HG03442 (cell line): Measurements from ENCODE around the gene FLRT2.

ENCODE experiments used
- ATAC-seq: cut with Tn5 transposase; IDR thresholded peaks from one replicate; pipeline ENCODE4 v1.9.1; 2021; ENCODE audit warnings: mild to moderate bottlenecking, moderate library complexity; ENCODE audit not compliant: unreplicated experiment

Gene FLRT2

DNA sequence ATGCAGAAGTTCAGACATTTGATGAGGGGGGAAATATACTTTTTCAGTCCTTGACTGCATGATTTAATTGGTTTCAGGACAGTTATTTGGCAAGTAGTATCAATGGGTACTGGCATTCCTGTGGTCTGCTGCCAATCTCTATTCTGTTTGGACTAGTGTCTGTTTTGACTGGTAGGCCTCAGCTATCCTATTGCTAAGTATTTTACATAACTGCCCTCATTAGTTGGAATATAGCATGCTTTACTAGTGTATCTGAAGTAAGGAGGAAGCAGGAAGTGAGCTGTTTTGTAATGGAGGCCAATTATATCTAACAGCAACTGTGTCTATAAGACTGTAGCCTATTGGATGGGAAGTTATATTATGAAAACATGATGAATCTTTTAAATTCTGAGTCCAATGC is 104.3 kb downstream of the FLRT2 start:
- no peak for ATAC-seq

DNA sequence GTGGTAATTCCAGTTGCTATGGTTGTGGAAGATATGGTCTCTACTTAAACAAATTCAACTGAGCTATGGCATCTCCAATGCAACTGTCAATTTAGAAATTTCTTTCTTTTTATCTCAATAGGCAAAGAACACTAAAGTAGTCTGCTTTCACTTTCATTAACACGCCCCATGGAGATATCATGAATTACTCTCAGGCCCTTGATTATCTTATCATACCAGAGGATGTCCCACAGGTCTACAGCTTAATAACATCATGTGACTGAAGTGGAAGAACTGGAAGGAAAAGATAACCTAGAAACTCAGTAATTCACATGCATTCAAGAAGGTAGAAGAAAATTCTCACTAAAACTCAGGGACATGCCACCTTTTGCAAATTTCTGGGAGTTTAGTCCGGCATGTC is 114.3 kb downstream of the FLRT2 start:
- no peak for ATAC-seq

DNA sequence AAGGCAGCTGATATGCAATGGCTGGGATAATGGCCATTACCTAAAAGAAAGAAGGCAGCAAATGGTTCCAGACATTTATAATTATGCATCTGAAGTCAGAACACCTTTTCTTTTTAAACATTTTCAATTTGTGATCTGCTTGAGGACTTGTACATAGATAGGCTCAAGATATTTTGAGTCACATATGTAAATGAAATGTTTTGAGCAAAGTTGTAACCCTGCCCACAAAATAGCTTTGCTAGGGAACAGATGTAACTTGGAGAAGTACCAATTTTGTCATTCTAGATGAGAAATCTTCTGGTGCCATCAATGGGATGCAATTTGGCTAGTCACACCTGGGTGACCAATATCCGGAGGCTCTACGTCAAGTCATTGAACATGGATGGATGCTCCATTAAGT is 123.1 kb downstream of the FLRT2 start:
- no peak for ATAC-seq

DNA sequence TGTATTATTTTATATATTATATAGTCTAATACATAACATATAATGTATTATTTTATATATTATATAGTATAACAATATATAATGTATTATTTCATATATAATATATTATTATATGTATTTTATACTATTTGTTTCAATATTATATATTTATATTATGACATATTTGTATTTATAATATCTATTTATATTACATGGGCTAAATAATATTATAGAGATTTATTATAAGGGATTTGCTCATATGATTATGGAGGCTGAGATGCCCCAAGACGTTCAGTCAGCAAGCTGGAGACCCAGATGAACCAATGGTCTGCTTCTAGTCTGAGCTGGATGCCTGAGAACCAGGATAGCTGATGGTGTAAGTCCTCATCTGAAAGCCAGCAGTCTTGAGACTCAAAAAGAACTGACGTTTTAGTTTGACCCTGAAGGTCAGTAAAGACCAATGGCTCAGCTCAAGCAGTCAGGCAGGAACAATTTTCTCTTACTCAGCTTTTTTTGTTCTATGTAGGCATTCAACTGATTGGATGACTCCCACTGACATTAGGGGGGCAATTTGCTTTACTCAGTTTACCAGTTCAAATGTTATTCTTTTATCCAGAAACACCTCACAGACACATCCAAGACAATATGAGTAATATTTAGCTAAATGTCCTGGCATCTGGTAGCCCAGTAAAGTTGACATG is 130.4 kb downstream of the FLRT2 start:
- no peak for ATAC-seq

DNA sequence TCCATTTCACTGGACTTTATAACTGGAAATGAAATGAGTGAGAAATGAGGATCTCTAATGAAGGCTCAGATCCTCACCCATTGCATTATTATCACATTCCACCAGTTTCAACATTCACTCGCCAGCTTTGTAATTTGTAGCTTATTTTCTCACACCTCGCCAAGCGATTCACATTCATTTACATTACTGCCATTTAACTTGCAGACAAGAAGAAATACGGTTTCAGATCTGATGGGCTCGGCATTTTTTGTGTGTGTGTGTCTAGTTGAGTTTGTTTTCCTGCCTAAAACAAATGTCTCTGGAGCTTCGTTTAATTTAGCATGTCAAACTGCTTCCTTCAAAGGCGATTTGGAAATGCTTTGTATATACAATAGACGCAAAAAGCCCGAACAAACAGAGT is 132.2 kb downstream of the FLRT2 start:
- no peak for ATAC-seq

DNA sequence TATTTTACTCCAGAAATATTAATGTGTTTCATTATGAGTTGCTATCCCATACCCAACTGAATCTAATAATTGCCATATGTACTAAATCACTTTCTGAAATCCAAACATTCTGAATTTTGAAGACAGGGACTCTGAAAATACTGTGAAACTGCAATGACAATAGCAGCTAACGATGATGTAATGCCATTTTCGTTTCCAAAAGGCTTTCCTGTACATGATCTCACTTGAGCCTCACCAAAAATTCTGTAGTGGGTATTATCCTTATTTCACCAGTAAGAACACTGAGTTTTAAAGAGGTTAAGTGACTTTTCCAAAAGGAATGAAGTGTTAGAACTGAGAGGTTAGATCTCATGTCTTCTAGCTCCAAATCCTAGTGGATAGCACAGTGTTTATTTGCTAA is 133.3 kb downstream of the FLRT2 start:
- ATAC-seq: no peak

DNA sequence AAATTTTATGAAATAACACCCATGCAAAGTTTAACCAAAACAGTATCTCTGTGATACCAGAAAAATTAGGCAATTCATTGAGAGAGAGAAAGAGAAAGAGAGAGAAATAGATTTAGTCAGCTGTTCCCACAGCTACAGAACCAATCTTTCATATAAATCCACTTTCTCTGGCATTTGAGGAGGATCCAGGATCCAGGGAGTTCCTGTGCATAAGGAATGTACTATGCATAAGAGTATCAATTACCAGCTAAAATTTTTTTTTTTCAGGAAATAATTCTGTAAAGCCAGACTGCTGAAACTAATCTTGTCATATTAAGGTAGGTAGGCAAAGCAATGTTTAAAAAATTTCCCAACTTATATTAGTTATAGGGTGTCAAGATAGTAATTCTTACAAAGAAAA is 133.7 kb downstream of the FLRT2 start:
- ATAC-seq: no peak

DNA sequence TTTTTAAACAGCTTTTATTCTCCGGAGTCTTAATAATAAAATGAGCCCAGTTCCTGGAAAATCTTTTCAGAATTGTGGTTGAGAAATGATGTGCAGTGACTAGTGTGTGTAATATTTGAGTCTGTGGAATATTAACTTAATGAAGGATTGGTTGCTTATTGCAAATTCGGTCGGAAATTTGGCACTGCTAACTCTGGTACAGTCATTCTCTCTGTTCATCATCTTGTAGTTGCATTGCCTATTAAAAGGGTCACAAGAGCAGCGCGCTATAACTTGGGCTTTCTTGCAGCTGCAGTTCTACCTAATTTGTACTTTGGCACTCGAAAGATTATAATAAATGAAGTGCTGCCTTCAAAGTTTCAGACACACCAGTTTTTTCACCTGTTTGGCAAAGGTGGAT is 146.0 kb downstream of the FLRT2 start:
- ATAC-seq: no peak

DNA sequence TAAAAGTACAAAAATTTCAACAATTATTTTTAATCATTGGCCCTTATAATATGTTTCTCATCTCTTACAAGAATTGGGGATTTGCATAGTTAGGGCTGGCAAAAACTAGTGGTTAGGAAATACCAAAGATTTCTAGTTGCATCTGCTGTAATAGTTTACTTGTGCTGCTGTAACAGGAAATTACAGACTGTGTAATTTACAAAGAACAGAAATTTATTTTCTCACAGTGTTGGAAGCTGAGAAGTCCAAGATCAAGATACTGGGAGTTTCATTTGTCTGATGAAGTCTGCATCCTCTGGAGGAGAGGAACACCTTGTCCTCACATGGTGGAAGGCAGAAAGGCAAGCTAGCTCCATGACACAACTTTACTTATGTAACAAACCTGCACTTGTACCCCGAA is 157.0 kb downstream of the FLRT2 start:
- ATAC-seq: no peak

DNA sequence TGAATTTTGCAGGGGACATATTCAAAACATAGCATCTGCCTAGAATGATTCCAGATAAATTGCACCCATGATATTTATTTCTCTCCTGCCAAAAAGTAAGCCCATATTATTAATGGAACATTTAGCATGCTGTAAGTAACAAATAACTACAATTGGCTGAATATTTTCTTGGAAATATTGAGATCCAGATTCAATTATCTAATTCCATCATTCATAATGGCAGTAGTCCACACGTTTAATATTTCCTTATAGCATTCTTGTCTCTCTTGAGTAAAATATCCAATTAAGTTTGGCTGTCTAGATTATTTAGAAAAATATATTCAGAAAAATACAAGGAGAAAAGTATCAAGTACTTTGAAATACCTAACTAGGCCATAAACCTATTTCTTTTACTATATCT is 157.5 kb downstream of the FLRT2 start:
- no peak for ATAC-seq

DNA sequence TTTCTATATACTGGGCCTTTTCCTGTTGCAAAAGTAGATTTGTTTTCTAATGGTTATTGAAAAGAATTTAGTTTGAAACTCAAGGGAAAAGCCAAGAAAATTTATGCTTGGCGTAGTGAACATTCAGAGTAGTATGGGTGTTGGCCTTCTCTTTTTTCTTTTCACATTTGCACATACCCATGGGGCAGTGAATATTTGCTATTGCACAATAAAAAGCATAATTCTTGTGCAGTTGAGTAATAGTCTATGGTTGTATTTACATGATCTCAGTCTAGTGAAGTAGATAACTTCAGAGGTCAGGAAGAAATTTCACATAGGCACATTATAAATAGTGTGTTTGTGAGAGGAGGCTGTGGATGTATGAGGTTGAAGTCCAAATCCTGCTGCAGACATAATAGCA is 158.1 kb downstream of the FLRT2 start:
- no peak for ATAC-seq

DNA sequence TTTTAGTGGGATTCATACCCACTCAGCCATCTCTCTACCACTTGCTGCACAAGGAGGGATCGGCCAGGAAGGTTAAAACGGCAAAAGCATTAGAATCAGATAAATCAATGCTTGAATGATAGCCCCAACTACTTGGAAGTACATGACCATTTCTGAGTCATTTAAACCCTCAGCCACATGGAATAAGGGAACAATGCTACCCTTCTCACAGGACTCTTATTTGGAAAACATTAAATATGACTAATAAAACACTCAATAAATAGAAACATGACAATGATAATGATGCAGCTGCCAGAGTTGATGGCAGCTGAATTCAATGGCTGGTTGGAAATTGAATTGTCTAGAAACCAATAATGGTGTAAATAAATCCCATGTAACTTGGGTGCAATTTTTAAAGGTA is 165.4 kb downstream of the FLRT2 start:
- ATAC-seq: no peak

DNA sequence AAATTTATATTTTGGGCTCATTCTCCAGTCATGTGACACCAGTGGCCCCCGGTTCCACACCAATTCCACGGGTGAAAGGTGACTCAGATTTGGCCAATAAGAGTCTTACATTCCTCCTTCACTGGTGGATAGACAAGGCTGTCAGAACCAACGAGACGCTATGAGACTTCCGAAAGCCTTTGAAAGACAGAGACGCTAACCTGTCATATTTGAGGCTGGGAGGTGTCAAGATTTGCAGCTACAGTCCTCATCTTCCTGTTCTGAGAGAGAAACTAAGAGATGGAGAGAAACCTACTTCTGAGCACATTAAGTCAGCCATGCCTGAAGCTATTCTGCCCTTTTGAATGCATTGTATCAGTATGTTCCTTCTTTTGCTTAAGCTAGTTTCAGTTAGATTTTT is 171.2 kb downstream of the FLRT2 start:
- no peak for ATAC-seq

DNA sequence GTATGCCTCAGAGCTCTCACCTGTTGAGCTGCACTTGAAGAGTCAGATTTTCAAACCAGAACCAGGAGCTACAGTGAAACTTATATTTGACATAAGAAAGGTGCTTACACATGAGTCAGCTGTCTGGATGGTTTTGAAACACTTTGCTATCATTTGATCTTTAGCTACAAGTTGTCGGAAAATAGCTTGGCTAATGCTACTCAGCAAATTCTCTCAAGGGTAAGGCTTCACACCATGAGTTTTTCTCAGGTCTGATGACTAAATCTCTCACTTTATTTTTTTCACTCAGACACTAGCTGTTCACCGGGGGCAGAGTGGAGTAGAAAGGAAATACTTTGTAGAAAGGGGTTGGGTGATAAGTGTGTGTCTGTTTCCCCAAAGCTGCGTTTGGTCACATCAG is 171.8 kb downstream of the FLRT2 start:
- no peak for ATAC-seq

DNA sequence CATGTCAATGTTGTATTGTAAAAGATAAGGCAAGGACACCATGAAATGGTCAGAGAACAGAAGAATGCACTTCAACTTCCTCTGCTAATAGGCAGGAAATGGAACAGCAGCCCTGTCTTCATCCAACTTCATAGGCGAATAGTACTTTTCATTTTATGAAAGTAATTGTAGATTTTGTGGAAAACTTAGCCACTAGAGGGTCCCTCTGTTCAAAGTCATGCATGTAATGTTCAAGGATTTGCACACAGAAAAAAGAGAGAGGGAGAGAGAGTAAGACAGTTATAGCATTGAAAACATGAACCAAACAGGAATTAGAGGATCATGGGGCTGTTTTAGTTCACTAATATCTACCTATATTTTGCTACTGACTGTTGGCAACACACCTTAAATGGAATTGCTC is 172.2 kb downstream of the FLRT2 start:
- no peak for ATAC-seq

DNA sequence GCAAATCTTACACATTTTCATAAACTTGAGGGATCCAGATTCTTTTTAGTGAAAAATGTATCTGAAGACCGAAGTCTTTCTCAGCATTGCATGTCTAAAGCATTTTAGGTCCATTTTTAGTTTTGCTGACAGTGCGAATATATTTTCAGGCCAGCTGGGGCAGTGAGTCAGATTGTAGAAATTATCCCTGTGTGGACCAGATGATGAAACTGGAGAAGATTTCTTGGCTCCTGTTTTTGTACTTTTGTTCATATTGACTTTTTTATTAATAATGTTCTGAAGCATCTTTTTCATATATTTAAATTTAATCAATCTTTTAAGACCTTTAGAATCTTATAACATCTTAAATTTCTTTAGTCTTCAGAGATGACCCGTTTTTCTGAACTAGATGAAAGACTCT is 173.1 kb downstream of the FLRT2 start:
- no peak for ATAC-seq
